AG08395 (cell line): ENCODE data around the gene ASF1B.
"Not testable (repeated sequence)": the region's sequence is repeated elsewhere in the genome, so short reads cannot be mapped to it uniquely, and the experiment has no call there.

Source experiments
- DNase-seq: peaks from one replicate; pipeline ENCODE4 v3.0.0; 2012; ENCODE audit warnings: mixed read lengths, low spot score

The ASF1B gene

DNA sequence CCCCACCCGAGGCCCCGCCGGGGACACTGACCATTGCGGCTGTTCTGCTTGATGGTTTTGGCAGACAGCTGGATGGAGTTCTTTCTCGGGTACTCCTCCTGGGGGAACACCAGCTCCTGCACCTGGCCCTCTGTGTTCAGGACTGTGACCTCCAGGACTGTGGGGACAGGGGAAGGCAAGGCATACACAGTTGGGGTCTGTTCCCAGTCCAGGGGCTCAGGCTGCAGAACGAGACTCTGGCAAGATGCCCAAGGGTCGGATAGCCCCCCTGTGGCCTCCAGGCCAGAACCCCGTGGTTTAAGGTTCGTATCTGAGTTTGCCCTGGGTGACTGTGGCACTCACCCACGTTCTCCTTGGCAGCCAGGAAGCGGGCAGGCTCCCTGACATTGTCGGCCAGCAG lies 22.7 kb upstream of the ASF1B start:
- DNase-seq = no peak

DNA sequence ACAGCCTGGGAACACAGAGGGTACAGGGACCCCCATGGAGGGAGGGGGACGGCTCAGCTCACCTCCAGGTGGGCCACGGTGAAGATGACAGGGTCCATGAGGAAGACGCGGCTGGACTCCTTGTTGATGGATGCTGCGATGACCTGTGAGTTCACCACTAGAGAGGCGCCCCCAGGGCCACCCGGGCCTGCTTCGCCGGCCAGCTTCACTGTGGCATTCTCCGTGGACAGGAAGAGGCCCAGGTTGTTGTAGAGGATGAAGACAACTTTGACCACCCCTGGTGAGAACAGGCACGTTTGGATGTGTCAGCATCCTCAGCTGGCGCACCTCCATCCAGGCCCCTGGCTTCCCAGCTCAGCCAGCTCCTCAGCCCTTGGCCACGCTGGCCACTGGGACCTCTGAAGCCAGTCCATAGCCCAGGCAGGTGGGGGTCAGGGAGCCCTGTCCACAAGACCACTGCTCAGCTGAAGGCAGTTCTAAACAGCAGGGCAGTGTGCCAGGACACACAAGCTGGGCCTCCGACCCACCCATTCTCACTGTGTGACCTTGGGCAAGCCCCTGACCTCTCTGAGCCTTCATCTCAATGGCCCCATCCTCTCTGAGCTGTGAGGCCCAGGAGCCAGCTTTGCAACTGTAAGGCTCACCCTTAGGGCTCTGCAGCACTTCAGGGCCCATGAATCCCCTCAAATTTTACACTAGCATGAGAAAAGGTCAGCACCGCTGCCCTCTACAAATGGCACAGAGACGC lies 22.1 kb upstream of the ASF1B start:
- DNase-seq = no peak

DNA sequence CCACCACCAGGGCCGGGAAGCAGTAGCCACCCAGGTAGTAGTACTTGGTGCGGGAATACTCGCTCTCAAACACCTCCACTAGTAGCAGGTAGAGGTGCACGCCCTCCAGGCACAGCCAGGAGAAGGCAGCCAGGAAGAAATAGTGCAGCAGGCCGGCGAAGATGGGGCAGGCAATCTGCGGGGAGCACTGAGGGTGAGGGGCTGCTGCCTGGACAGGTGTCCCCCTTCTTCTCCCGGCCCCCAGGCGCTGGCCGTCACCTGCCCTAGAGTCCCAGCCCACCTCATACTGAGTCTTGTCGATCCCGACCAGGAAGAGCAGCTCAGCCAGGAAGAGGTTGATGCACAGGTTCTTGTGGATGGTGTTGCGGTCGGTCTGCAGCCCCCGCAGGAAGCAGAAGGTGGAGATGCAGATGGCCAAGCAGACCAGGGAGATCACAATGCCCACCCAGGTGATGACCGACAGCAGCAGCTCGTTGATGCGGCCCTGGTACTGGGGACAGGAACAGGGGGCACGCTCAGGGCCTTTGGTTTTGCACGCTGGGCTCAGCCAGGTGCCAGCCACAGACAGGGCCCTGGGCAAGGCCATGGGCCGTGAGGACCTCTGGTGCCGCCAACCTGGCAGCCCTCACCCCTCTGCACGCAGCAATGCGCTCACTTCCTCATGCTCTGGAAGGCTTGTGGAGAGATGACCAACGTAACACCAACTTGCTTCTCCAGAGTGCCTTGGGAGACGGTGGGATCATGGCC lies 20.8 kb upstream of the ASF1B start:
- no peak for DNase-seq

DNA sequence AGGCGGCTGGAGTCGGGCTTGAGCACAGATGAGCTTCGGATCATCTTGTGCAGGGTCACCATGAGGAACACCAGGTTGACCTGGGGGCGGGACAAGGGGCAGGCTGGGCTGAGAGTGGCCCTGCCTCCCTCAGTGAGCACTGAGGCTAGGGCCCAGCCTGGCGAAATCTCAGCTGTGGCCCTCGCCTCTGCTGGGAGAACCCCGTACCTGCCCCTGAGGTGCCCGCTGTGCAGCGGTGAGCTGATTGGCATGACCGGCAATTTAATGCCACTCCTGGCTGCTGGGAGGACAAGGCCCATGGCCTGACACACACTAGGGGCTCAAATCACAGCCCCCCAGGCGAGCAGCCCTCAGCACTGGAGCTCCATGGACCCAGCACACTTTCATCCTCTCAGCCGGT lies 19.7 kb upstream of the ASF1B start:
- no peak for DNase-seq

DNA sequence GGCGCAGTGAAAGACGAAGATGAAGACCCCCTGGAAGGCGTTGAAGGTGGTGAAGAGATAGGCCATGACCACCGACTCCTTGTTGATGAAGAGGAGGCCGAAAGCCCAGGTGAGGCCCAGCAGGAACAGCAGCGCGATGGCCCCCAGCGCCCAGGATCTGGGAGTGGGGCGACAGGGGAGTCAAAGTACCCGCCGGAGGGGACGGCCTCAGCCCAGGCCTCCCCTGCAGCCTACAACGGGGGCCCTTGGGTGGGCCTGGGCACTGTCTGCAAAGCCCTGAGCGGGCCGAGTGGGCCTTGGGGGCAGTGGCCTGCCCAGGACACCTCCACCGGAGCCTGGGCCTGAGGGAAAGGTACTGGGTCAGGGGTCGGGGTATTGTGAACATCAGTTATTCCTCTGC lies 19.0 kb upstream of the ASF1B start:
- no peak for DNase-seq

DNA sequence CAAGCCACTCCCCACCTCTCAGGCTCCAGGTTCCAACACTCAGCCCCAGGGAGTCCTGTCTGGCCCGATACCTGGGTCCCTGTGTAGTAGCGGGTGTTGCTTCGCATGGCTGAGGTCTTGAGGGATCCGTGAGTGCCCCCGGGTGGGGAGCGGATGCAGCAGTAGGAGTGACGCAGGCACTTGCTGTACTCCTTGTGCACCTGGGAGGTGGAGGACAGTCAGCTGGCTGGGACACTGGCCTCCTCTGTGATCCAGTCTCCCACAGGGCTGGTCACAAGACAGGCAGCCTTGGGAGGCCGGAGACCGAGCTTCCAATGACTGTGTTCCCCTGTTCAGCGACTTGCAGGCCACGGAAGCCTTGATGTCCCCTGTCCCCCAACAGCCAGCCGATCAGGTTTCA lies 16.3 kb upstream of the ASF1B start:
- DNase-seq = no peak

DNA sequence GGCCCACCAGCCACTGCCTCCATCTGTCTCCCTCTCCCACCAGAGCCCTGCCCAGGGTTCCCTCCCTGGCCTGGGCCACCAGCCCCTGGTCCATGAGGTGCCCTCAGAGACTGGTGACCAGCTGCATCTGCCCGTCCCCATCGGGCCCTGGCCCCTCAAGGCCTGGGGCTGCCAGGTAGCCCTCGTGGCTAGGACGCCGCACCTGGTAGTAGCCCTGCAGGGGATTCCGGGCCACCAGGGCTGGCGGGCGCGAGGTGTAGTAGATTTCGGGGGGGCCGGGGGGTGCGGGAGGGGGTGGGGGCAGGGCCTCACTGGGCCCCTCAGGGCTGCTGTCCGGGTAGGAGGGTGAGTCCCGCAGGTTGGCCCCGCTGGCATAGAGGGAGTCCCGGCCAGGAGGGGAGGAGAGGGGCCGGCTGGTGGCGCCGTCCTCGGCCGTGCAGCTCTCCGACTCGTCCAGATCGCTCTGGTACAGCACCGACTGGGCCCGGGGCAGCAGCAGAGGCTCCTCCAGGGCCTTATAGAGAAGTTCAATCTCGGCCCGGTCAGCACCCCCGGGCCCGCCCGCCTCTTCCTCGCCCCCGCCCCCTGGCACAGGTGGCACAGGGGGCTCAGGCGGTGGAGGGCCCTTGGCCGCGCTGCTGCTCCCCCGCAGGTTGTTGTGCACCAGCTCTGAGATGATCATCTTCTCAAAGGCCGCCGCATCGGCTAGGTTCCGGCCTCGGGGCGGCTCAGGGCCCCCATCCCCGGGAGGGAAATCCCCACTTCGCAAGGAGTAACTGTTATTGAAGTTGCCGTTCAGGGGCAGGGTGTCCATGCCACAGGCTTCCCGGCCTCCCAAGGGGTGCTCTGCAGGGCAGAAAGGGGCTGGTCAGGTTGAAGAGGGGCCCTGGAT lies 14.6 kb upstream of the ASF1B start:
- no peak for DNase-seq

DNA sequence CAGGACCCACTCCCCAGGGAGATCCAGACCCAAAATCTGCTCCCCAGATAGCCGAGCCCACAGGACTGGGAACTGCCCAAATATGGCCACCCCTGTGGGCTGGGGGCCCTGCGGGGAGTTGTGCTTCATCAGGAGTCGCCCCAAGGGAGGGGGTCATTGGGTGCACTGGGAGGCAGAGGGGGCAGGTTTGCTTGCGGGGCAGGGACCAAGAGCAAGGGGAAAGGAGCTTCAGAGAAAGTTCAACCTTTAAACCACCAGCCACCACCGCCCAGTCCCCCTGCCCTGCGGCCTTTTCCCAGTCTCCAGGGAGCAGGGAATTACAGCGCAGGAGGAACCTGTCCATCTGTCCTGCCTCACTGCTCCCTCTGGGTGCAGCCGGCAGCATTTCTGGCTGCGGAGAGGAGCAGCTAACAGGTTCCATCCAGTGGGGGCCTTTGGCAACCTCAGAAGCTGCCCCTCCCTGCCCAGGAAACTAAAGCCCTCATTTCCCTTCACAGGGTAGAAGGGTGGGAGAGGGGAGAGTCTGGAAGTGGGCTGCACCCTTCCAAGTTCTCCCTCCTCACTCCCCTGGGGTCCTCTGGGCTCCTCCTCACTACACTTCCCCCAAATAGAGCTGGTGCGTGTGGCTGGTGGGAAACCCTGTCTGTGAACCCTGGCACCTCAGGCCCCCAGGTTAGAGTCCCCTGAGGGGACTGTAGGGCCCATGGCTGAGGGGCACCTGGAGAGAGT lies 13.8 kb upstream of the ASF1B start:
- no peak for DNase-seq

DNA sequence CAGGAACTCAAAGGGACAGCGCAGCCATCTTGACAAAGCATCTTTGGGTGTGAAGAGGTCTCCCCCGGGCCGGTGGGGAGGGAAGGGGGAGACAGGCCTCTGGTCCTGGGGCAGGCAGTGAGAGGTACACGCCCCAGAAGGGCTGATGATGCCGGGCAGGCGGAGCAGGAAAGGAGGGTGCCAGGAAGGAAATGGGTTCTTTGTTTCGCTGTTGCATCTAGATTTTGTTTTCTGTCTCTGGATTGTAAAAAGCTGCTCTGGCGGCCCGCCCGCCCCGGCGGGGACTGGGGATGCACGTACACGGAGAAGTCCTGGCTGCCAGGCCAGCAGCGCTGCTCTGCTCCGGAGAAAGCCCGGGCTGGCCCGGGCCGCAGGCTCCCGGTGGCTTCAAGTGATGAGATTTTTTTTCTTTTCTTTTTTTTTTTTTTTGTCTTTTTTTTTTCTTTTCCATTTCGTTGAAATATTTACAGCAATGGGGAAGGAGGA lies 13.2 kb upstream of the ASF1B start:
- peak; percentile 66 for DNase-seq

DNA sequence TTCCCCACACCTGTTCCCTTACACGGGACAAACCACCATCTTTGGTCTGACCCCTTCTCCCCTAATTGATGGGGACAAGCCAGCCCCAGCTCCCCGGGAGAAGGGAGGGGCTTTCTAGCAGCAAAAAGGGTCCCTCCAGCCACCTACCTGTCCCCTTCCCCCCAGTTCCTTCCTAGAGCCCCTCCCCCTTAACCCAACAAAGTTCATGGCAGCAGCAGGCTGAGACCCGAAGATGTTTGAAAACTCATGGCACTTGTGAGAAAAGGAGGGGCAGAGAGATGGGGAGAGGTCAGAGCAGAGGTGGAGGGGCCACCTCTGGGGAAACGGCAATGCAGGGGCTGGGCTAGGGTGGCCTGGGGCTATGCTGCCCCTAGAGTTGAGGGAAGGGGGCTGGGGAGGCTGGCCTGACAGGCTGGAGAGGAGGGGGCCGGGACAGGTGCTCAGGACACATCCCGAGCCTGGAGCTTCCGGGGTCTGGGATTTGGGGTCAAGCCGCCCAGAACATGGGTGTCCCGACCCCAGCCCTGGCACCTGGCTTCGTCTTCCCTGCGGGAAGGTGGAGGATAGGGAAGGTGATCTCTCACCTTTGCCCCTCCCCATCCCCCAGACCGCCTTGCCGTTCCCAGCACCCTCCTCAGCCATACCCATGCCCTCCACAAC lies 12.5 kb upstream of the ASF1B start:
- no peak for DNase-seq

DNA sequence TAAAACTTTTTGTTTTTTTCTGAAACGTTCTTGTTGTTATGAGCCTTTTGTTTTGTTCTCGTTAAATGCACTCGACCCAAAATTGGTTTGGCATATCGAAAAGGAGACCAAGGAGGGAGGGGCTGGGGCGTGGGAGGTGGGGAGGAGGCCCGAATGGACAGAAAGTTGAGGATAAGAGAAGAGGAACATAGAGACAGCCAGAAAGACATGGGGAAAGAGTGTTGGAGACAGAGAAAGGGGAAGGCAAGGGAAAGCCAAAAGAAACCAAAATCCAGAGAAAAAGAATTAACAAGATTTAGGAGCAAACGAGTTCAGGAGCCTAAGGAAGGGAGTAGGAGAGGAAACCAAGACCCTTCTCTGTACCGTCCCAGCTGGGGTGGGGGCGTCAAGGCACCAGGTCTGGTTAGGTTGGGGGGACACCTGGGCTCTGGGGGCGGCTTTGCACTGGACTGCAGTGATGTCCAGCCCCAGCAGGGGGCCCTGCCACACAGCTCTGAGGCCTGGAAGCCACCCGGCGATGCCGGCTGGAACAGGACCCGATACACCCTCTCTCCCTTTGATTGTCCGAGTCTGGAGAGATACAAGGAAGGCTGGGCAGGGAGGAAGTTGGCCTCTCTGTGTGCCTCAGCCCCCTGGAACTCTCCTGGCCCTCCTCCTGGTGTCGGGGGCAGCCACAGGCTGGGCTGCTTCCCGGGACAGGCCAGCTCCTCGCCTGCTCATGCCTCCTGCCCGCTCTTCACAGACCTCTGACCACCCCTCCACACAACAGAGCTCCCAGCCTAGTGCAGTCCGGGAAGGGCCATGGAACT lies 11.6 kb upstream of the ASF1B start:
- DNase-seq = peak; percentile 89

DNA sequence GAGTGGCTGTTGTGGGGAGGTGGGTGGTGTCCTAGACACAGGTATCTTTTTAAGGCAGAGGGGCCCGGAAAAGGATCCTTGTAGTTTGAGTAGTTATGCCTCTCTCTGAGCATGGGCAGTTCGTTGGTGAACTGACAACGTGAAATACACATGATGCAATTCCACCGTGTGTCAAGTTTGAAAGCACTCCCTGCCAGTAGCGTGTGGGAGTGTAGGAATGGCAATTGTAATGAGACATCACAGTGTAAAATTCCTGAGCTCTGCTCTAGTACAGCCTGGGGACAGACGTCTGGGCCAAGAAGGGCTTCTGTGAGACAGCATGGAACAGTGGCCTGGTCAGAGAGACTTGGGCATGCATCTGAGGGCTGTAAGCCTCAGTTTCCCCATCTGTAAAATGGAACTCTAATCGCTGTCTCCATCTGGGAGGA lies 10.4 kb upstream of the ASF1B start:
- DNase-seq = peak; percentile 89

DNA sequence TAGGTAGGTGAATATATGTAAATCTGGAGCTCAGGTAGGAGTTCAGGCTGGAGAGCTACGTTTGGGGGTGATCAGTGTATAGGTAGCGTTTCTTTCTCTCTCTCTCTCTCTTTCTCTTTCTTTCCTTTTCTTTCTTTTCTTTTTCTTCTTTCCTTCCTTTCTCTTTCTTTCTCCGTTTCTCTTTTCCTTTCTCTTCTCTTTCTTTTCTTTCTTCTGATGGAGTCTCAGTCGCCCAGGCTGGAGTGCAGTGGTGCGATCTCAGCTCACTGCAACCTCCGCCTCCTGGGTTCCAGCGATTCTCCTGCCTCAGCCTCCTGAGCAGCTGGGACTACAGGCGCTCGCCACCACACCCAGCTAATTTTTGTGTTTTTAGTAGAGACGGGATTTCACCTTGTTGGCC lies 9.8 kb upstream of the ASF1B start:
- not testable (repeated sequence) for DNase-seq

DNA sequence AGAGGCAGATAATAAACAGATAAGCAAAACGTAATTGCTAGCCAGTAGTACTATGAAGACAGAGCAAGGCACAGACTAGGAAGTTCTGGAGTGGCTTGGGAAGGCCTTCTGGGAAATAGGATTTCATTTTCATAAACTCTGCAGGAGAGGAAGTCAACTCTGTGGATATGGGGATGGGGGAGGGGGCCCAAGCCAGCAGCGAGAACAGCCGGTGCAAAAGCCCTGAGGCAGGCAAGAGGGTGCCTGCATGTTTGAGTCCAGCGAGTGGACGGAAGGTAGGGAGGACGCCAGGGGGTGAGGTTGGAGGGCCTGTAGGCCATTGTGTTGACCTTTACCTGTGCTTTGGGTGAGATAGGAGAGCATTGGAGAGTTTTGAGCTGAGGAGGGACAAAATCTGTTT lies 9.0 kb upstream of the ASF1B start:
- no peak for DNase-seq

DNA sequence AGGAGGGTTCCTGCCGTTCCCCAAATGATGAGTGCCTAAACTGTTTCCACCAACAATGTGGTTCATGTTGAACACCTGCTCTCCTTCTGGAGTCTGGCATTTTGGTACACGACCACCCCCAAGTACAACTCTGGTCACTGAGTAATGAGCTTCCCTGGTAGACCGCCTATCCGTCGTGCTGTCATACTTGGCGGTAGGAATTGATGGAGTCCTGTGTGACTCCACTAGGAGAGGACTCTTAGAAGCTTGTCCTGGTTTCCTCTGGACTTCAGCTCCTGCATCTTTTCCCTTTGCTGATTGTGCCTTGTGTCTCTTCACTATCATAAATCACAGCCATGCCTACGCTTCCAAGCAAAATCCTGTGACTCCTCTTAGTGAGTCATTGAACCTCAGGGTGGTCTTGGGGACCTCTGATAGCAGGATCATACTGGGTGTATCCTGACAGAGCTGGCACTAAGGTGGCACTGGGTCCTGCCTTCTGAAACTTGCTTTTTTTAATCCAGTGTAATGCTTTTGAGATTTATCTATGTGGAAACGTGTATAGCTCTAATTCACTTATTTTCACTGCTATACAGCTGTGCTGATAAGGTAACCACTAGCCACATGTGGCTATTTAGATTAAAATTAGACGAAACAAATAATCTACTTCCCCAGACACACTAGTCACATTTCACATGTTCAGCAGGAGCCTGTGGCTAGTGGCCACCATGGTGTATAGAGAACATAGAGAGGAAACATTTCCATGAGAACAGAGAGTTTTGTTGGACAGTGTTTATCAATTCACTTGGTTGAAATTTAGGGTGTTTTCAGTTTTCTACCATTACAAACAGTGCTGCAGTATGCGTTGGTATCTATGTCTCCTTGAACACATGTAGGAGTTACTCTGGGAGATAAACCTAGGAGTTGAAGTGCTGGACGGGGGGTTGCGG lies 6.1 kb upstream of the ASF1B start:
- DNase-seq = no peak

DNA sequence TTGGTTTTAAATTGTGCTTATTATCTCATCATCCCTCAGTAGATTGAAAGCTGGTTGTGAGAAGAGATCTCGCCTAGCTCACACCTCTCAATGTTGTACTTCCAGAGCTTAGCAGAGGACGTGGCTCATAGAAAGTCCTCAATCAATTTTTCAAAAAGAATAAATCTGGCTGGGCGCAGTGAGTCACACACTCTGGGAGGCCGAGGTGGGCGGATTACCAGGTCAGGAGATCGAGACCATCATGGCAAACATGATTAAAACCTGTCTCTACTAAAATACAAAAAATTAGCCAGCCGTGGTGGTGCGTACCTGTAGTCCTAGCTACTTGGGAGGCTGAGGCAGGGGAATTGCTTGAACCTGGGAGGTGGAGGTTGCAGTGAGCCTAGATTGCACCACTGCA lies 4.7 kb upstream of the ASF1B start:
- DNase-seq = no peak

DNA sequence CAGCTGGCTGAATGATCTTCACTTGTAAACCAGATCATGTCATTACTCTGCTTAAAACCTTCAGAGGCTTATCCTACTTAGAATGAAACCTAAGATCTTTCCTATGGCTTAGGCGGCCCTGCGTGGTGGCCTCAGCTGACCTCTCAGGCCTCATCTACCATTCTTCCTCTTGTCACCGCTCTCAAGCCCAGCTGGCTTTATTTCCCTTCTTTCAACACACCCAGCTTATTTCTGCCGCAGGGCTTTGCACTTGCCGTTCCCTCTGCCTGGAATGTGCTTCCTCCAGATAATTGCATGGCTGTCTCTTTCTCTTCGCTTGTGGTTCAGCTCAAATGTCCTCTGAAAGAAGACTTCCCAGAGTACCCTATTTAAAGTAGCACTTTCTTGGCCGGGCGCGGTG lies 3.6 kb upstream of the ASF1B start:
- no peak for DNase-seq

DNA sequence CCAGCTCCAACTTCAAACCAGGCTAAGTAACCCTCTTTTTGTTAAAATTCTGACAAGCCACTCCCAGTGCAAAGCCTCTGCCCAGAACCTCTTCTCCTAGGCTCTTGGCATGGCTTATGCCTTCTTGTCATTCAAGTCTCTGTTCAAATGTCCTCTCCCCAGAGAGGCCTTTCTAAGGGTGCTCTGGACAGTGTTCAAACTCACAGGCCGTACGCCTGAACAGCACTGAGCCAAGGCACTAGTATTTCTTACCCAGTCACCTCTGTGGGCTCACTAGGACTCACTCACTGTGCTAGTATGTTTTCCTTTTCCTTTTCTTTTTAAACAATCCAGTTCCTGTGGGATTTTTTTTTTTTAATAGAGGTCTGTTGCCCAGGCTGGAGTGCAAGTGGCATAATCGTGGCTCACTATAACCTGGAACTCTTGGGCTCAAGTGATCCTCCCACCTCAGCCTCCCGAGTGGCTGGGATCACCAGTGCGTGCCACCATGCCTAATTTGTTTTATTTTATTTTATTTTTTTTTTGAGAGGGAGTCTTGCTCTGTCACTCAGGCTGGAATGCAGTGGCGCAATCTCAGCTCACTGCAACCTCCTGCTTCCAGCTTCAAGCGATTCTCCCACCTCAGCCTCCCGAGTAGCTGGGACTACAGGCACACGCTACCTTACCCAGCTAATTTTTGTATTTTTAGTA lies 2.3 kb upstream of the ASF1B start:
- no peak for DNase-seq
